UCSD-AML1 (cell line): ENCODE data around the gene AUH.

Experiments used
- DNase-seq: peaks from one replicate; lab custom pipeline; 2025; ENCODE audit not compliant: unreplicated experiment; lab: John Stamatoyannopoulos, UW

AUH gene

DNA sequence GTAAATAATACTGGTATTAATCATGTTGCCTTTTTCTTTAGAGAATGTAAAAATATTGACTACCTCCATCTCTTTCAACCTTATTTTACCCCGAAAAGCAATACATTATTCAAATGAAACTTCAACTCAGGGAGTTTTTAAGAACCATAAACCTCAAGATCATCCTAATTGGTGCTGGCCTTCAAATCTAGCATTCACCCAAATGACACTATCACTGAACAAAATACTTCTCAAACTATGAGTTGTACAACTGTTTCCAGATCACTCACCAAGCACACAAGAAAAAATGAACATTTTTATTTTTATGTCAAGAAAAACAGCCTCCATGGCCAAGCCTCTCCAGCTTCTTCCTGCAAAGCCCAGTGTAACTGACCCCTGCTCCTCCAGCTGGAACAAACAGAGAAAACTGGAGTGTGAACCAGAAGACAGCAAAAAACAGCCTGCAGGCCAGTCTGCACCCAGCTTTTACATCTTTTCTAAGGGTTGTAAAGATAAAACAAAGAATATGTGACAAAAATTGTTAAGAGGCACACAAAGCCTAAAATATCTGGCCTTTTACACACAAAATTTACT lies 21.2 kb downstream of the AUH start:
- DNase-seq, result no peak

DNA sequence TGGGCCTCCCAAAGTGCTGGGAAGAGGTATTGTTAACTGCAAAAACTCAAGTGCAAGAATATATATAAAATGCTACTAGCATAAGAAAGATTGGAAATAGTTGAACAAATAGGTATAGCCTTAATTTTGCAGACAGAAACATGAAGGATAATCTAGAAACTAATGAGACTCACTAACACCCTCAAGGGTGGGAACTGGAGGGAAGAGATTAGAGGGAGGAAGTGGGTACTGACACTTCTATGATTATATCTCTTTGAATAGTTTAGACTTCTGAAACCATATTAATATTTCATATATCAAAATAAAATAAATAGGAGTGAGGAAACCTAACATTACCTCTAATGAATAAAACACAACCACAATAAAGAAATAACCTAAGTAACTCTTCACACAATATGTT lies 23.0 kb downstream of the AUH start:
- DNase-seq, result no peak

DNA sequence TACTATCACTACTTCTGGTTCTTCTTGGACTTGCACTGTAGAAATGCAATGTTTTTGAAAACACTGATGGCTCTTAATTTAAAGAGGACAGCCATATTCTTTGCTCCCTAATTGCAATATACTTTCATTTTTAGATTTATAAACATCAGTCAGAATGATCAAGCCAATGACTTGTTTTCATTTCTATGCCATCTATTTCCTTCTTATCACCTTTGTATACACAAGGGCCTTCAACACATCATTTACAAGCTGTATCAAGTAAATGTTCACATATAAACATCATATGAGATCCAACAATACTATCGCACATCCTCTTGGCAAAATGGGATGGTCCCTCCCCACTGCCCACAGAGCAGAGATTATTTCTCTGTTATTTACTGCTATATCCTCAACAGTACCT lies 24.9 kb downstream of the AUH start:
- DNase-seq, result no peak

DNA sequence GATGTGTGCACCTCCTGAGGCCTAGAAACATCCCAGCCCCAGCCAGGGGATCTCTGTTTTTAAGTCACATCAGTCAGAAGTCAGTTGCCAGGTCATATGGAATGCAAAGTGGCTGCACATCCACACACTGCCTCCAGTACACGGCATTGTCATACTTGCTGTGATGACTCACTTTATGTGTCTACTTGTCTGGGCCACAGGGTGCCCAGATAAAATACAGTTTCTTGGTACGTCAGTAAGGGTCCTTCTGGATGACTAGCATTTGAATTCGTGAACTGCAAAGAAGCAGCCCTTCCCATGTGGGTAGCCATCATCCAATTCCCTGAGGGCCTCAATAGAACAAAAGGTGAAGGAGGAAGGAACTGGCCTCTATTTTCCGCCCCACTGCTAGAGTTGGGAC lies 27.7 kb downstream of the AUH start:
- no peak for DNase-seq

DNA sequence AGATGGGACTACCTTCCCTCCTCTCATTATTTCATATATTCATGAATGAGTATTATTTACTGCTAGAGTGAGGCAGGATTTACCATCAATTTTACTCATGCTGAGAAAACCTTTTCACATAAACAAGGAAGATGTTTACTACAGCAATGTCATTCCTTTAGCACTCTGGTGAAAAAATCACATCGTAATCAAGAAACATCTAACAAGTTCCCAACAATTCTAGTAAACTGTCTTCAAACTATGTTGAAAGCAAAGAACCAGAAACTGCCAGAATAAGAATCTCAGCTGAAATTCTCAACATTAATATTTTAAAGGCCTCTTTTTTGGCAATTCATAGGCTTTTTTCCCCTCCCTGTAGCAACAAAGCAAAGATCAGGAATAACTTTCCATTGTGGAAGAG lies 28.2 kb downstream of the AUH start:
- no peak for DNase-seq

DNA sequence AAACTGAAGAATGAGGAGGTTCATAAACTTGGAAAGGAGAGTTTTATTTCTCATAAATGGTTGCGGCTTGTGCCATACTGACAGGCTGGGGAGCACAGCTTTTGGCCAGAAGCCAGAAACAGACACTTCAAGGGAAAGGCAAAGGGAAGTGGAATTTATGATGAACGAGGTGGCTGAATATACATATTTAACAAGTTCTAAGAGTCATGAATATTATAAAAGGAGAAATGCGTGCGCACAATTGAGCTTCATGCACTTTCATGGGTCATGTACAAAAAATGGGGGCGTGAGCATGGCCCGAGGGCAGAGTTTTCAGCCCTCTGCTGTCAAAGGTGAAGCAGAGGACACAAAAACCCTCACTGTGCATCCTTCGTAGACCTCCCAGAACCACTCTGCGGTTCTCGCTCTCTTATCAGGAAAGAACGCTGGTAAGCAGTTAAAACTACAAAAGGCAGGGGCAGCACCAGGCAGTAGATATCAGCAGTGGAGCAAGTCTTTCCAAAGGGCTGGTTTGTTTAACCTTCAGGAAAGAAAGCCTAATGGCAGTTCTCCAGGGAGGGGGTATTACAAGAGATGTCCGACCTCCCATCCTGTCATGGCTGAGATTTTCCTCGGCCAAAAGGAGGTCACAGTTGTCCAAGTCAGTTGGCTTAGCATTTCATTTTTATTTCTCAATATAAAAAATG lies 29.0 kb downstream of the AUH start:
- DNase-seq, result no peak

DNA sequence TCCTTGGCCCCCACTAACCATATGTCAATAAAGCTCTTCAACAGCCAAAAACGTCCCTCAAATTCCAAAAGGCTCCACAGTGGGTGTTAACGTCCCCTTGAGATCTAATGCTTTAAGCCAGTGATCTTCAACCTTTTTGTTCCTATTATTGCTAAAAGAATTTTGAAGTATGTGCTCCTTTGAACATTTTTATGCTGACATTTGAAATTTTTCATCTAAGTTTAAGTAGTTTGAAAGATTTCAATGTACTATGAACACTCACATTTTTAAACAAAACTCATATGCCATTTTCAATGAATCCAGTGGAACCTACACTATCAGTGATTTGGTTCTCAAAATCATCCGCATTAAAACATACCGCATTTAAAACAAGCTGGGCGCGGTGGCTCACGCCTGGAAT lies 29.9 kb downstream of the AUH start:
- DNase-seq, result no peak

DNA sequence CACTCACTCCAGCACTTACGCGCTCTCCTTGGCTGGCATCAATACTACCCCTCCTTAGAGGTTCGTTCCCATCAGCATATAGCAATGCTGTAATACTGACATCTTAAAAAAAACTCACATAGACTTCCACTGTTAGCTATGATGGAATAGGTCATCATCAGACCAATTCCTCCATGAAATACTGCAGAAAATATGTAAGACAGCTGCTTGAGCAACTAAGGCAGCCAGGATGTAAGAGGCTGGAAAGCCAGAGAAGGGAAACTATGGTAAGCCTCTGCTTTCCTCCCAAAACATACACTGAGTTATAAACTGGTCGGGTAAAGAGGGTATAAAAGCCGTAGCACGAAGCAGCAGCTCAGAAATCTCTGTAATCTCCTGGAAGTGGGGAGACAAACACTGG lies 33.5 kb downstream of the AUH start:
- DNase-seq, result no peak

DNA sequence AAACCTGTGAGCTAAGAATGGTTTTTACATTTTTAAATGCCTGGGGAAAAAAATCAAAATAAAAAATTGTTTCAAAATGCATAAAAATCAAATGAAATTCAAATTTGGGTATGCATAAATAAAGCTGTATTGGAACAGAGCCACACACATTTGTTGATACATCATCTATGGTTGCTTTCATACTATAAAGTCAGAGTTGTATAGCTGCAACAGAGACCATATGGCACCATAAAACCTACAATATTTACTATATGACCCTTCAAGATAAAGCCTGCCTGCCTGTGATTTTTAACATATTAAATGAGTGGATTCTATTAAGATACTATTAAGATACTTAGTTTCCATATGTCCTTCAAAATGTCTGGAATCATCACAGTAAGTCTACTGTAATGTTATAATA lies 40.0 kb downstream of the AUH start:
- DNase-seq, result no peak

DNA sequence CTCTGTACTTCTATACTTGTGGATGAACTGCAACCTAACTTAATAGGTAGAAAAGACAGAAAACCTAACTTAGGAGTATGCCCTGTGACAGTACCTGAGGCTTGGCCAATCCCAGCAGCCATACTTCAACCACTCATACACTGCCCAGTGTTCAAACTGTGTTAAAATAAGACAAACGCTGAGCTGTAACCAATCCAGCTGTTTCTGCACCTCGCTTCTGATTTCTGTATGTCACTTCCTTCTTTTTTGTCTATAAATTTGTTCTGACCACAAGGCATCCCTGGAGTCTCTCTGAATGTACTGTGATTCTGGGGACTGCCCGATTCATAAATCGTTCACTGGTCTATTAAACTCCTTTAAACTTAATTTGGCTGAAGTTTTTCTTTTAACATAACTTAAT lies 41.4 kb downstream of the AUH start:
- DNase-seq, result no peak

DNA sequence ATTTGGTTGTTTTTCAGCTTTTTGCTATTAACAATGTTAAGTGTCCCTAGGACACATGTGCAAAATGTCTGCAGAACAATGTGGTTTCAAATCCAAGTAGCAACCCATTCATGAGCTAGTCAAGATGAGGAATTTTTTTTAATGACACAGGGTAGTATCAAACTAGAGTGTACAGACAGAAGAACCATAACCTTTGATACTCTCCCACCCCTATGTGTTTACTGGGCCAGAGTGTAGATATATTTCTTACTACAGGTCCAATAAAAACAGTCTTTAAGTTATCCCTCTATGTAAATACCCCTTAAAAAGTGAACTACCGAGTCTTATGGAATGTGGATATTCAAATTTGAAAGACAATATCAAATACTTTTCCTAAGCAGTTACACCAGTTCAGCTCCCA lies 45.6 kb downstream of the AUH start:
- no peak for DNase-seq

DNA sequence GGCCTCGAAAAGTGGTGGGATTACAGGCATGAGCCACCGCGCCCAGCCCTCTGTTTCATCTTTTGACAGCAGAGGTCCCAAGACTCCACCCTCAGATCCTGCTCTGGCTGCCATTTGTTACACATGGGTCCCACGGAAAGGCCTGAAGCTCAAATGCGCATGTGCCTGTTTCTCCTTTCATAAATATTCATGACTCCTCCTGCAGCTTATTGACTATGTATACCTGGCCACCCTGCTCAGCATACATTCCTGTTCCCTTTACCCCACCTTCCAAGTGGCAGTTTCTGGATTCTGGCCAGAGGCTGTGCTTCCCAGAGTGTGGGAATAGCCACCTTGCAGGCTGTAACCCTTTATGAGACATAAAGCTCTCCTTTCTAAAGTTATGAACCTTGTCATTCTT lies 46.5 kb downstream of the AUH start:
- DNase-seq, result no peak

DNA sequence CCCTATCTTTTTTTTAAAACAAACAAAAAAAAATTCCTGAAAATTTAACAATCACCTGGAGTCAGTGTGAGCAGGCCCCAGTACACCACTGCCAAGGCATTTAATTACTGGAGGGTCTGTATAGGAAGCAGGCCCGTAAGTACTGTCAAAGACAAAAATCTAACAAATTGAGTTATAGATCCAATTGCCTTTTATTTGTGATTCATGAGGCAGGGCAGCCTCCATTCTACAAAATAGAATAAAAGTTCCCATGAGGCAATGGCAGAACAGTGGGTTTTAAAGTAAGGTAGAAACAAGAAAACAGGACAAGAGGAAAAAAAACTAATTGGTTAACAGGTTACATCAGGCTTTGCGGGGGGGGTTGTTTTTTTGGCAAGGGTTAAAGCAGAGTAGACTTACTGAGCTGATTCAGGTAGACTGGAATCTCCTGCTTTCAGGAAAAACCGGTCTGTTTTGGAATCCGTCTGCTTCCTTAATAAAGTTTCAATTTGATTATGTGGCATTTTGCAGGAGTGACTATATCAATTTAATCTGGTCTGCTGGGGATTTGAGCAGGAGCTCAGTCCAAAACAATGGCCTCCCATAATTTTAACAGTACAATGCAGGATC lies 48.9 kb downstream of the AUH start:
- no peak for DNase-seq

DNA sequence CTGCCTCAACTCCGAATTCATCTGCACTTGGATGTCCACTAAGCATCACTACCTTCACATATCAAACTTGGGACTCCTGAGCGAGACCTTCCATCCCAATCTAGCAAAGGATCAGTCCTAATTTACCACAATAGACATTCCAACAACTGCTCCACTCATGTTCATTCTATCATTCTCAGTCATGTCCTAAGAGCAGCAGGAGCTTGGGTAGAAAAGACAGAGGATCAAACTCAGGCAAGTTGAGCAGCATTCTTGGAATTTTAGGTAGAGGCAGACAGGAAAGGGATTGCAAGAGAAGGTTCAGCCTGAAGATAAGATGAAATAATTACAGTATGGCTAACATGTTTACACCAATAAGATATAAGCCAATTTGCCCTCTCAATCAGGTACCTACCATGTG lies 51.7 kb downstream of the AUH start:
- DNase-seq, result no peak

DNA sequence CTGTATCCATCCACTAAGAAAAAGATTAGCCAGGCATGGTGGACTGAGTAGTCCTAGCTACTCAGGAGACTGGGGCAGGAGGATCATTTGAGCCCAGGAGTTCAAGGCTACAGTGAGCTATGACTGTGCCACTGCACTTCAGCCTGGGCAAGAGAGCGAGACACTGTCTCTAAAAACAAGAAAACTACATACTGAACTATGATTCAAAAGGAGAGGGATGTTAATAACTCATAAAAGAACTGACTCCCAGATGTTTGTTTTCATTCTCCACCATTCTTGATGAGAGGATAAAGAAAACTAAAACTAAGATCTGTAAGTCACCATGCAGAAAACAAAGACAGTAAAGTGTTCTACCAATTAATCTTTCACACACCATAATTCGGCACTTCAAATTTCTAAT lies 53.5 kb downstream of the AUH start:
- no peak for DNase-seq

DNA sequence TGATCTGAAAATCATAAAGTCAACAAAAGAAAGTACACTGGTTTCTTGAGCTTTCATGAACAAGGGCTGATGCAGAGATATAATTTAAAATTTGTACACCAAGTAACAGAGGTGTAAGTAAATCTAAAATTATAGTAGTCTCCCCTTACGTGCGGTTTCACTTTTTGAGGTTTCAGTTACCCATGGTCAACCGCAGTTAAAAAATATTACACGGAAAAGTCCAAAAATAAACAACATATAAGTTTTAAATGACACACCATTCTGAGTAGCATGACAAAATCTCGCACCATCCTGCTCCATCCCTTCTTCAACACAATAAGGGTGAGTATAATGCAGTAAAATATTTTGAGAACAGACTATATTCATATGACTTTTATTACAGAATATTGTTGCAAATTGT lies 54.4 kb downstream of the AUH start:
- no peak for DNase-seq

DNA sequence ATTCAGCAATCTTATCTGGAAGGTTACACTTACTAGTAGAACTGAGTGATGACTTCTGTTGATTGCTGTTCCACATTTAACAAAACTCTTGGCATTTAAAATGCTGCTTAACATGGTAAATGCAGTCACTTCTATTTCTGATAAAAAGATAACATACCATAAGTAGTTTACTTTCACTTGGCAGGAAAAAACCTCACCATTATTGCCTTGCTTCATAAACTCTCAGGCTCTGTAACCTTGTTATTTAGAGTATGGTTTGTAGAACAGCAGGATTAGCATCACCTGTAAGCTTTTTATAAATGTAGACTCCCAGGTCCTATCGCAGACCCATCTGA lies 55.5 kb downstream of the AUH start:
- DNase-seq, result no peak

DNA sequence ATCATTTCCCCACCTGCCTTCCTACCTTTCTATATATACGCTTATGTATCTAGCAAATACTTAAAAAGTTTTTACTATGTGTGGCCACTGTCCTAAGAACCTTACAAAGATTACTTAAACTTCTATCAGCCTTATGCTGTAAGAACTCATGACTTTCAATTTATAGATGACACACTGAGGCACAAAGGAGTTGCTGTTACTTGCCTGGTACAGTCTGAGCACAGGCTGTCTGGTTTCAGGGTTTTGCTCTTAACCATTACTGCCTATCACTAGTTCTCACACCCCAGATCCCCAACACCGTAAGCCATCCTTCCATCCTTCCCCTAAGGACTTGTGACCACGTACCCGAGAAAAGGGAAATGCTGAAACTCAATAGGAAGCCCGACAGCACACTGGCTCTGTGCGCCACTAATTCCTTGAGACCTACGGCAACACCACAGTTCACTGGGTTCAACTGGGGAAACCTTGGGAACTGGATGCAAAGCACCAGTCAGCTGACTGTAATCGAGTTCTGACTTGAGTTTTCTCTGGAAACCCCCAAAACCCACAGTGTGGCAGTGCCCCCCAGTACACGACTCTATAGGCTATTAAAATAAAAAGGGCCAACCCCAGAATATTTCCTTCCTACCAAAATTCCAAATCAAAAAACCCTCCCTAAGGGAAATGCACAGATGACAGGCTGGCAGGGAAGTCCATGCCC lies 56.0 kb downstream of the AUH start:
- DNase-seq, result no peak

DNA sequence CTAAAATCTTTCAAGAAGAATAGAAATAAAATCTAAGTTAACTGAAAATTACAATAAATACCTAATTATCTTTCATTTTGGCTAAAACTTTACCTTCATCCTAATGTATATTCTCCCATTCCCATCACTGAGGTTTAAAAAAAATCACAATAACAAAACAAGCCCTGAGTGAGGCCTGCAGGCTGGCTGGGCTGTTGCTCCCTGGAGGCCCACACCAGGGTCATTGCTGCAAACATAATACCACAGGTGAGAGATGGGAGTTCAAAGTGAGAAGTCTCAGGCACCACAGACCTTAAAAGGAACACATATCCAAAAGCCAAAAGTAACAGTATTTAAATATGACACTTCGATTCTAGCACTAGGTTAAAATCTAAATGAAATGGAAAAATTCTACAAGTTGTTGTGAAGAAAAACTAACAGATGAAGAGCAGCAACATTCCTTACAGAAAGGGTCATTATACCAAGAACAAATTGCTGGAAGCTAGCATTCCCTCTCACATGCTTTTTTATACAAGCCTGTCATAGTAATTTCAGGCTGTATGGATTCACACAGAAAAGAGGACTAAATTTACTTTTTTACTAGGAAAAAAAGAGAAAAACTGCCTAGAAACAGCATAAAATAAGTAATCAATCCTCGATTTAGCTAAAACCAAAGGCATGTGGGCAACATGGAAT lies 57.8 kb downstream of the AUH start:
- no peak for DNase-seq

DNA sequence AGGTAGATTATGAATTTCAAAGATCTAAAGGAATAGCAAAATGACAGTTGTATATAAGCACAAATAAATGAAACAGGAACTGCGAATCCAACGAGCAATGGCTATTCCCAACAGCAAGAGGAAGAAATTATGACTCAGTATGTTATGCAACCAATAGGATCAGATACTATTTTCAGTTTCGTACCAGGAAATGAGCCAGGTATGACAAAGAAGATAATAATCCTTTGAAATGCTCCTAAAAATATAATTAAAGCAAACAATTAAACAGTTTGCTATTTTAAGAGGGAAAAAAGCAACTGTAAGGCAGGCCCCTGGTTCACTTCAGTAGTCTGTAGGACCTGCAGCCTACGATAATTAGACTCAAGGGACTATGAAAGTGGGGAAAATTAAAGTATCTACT lies 58.9 kb downstream of the AUH start:
- DNase-seq, result no peak

DNA sequence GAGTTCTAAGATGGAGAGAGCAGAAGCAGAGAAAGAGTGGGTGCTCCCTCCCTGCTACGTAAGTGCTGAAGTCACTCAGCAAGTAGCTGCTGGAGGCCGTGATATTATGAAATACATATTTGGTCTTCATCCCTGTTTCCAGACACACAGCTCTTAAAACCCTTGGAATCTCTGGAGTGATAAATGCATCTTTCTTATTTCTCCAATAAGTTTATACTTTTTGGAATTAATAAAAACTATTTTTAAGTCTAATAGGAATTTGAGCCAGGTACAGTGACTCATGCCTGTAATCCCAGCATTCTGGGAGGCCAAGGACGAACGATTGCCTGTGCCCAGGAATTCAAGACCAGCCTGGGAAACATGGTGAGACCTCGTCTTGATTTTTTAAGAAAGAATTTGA lies 60.6 kb downstream of the AUH start:
- no peak for DNase-seq

DNA sequence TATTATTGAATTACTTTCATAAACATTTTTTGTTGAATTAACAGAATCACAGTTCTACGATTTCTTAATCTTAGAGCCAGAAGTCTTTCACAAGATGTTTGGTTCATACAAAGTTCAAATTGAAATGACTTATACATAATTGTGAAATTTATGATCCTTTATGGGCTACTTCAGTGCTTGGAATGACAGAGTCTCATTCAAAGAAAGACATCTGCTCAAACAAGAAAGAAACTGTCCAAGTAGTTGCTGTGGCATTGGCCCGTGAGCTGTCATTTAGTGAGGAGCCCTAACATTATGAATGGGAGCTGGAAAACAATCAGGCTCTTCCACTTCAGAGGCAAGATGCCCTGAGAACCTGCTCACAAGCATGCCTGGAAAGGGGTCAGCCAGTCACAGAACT lies 63.4 kb downstream of the AUH start:
- DNase-seq, result no peak
